ENCODE data around the gene DMRTC2.

GRCh38 chr19:41868120-41868988 is 23.5 kb downstream of the DMRTC2 start:
- TF ChIP-seq CTCF (IDR thresholded peaks at IDR 0.05) (no peak), POLR2A (IDR thresholded peaks at IDR 0.05) (no peak), POLR2AphosphoS5 (IDR thresholded peaks at IDR 0.05) (no peak)
